Hepatic stellate cell (primary cell): Measurements from ENCODE around the gene MRPS34.

Source experiments
- DNase-seq: peaks from one replicate; pipeline ENCODE4 v3.0.0; 2011; ENCODE audit warnings: low spot score

The MRPS34 gene

GRCh38 chr16:1769402-1770300 lies 3.3 kb downstream of the MRPS34 start:
- no peak for DNase-seq

GRCh38 chr16:1768767-1769401 lies 4.0 kb downstream of the MRPS34 start:
- no peak for DNase-seq

GRCh38 chr16:1768061-1768766 lies 4.7 kb downstream of the MRPS34 start:
- DNase-seq = no peak

- no peak for DNase-seq
These were observed 5.6 kb downstream of the MRPS34 start for GRCh38 chr16:1767116-1767994.

GRCh38 chr16:1766701-1767100 lies 6.2 kb downstream of the MRPS34 start:
- DNase-seq = no peak

GRCh38 chr16:1766231-1766630 lies 6.7 kb downstream of the MRPS34 start:
- DNase-seq = no peak

GRCh38 chr16:1765826-1766225 lies 7.1 kb downstream of the MRPS34 start:
- no peak for DNase-seq

GRCh38 chr16:1764971-1765370 lies 8.0 kb downstream of the MRPS34 start:
- no peak for DNase-seq

GRCh38 chr16:1763521-1764511 lies 9.1 kb downstream of the MRPS34 start:
- DNase-seq = no peak

GRCh38 chr16:1762879-1763520 lies 9.9 kb downstream of the MRPS34 start:
- no peak for DNase-seq

- no peak for DNase-seq
These were observed 10.6 kb downstream of the MRPS34 start for GRCh38 chr16:1762196-1762878.

- no peak for DNase-seq
These were observed 11.2 kb downstream of the MRPS34 start for GRCh38 chr16:1761751-1762150.

- no peak for DNase-seq
These were observed 12.0 kb downstream of the MRPS34 start for GRCh38 chr16:1760911-1761310.

- DNase-seq = no peak
These were observed 13.4 kb downstream of the MRPS34 start for GRCh38 chr16:1759511-1759910.

GRCh38 chr16:1758923-1759322 lies 14.0 kb downstream of the MRPS34 start:
- no peak for DNase-seq

- DNase-seq = no peak
These were observed 15.0 kb downstream of the MRPS34 start for GRCh38 chr16:1757714-1758461.

GRCh38 chr16:1754204-1754603 lies 18.7 kb downstream of the MRPS34 start:
- DNase-seq = no peak

- DNase-seq = no peak
These were observed 20.1 kb downstream of the MRPS34 start for GRCh38 chr16:1752853-1753252.

- no peak for DNase-seq
These were observed 21.0 kb downstream of the MRPS34 start for GRCh38 chr16:1751946-1752345.
